ENCODE measurements around the gene TULP4.

DNA sequence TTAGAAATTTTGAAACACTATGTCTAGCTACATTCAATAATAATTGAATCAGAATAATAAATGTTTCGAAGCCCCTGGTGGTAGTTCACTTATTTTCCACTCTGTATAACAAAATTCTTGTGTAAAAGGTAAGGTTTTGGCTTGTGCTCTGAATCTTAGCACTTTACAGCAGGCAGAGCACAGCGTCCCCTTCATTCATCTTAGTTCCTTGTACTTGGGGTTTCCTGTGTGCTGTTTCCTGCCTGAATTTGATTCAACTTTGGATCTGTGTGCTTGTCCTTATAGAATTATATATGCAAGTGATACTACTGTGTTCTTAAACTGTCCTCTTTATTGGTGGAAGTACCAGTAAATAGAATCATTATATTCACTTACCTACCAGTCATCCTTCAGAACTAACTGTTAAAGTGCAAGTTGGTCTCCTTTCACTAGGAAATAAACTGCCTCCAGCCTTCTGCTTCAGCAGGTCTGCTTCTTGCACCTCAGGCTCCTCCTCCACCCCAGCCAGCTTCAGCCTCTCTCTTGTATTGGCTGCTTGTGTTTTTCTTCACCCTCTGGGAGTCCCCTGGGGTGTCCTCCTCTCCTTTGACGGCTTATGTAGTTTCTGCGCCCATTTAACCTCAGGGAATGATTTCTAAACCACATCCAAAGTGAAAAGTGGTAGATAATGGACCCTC is 28.8 kb upstream of the TULP4 start:
- TF ChIP-seq EZH2 (IDR thresholded peaks at IDR 0.05; ENCODE audit: low read depth, low read length, severe bottlenecking) (no peak), TEAD4 (IDR thresholded peaks at IDR 0.05; ENCODE audit: low read depth, low read length) (no peak), MAFK (IDR thresholded peaks at IDR 0.05; ENCODE audit: low read depth, low read length) (no peak), SAP30 (IDR thresholded peaks at IDR 0.05; ENCODE audit: insufficient read depth, insufficient replicate concordance, low read length) (no peak), ZNF274 (IDR thresholded peaks at IDR 0.05; ENCODE audit: borderline replicate concordance, extremely low read depth, low read length) (no peak), HDAC6 (IDR thresholded peaks at IDR 0.05; ENCODE audit: low read depth, low read length) (no peak), SUZ12 (IDR thresholded peaks at IDR 0.05; ENCODE audit: low read length) (no peak), KDM1A (IDR thresholded peaks at IDR 0.05; ENCODE audit: borderline replicate concordance, low read length) (no peak), RAD21 (IDR thresholded peaks at IDR 0.05 in 1 of 2, conservative IDR thresholded peaks at IDR 0.05 in 1 of 2; ENCODE audit: low read depth in 2 of 2, low read length in 2 of 2) (no peak), EGR1 (IDR thresholded peaks at IDR 0.05; ENCODE audit: borderline replicate concordance, low read depth, low read length) (no peak), BCL11A (IDR thresholded peaks at IDR 0.05; ENCODE audit: low read depth in 2 of 2, low read length in 2 of 2) (no peak)
- TF ChIP-seq, protein P1, sequence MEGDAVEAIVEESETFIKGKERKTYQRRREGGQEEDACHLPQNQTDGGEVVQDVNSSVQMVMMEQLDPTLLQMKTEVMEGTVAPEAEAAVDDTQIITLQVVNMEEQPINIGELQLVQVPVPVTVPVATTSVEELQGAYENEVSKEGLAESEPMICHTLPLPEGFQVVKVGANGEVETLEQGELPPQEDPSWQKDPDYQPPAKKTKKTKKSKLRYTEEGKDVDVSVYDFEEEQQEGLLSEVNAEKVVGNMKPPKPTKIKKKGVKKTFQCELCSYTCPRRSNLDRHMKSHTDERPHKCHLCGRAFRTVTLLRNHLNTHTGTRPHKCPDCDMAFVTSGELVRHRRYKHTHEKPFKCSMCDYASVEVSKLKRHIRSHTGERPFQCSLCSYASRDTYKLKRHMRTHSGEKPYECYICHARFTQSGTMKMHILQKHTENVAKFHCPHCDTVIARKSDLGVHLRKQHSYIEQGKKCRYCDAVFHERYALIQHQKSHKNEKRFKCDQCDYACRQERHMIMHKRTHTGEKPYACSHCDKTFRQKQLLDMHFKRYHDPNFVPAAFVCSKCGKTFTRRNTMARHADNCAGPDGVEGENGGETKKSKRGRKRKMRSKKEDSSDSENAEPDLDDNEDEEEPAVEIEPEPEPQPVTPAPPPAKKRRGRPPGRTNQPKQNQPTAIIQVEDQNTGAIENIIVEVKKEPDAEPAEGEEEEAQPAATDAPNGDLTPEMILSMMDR (IDR thresholded peaks at IDR 0.05; ENCODE audit: control extremely low read depth in 1 of 3, insufficient read depth in 1 of 3, low read depth in 1 of 3, low read length in 3 of 3): no peak
- TF ChIP-seq, protein P2, sequence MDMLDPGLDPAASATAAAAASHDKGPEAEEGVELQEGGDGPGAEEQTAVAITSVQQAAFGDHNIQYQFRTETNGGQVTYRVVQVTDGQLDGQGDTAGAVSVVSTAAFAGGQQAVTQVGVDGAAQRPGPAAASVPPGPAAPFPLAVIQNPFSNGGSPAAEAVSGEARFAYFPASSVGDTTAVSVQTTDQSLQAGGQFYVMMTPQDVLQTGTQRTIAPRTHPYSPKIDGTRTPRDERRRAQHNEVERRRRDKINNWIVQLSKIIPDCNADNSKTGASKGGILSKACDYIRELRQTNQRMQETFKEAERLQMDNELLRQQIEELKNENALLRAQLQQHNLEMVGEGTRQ (IDR thresholded peaks at IDR 0.05; ENCODE audit: low read length): no peak
